ENCODE results near the gene PHC2.
A peak's percentile ranks its signal among the peaks of the same experiment; 100 is the strongest.

GRCh38 chr1:33338440-33339211, 92.3 kb downstream of the PHC2 start:
- TF ChIP-seq EZH2 (IDR thresholded peaks at IDR 0.05) (peak; percentile 51), CTCF (IDR thresholded peaks at IDR 0.05) (no peak)
